Osteocyte (in vitro differentiated cells): ENCODE data around the gene UMAD1. TPM values are rescaled to one million over a fixed set of nuclear protein-coding genes. Genes with fewer than 3 reads are reported as not detected.

Experiments
- DNase-seq: peaks from one replicate; pipeline ENCODE4 v3.0.0; 2021; ENCODE audit warnings: mixed read lengths; ENCODE audit not compliant: unreplicated experiment; ENCODE audit errors: extremely low spot score
- H3K27ac Mint-ChIP-seq: one replicate; pipeline ENCODE4 v1.8.0; 2021; ENCODE audit warnings: mild to moderate bottlenecking, mixed read lengths; ENCODE audit not compliant: unreplicated experiment
- H3K27me3 Mint-ChIP-seq: one replicate; pipeline ENCODE4 v1.8.0; 2021; ENCODE audit warnings: mixed read lengths; ENCODE audit not compliant: unreplicated experiment
- H3K36me3 Mint-ChIP-seq: one replicate; pipeline ENCODE4 v1.8.0; 2021; ENCODE audit warnings: mixed read lengths; ENCODE audit not compliant: unreplicated experiment
- H3K4me1 Mint-ChIP-seq: one replicate; pipeline ENCODE4 v1.8.0; 2021; ENCODE audit warnings: mixed read lengths; ENCODE audit not compliant: unreplicated experiment
- H3K4me3 Mint-ChIP-seq: one replicate; pipeline ENCODE4 v1.8.0; 2021; ENCODE audit warnings: mild to moderate bottlenecking, moderate library complexity, mixed read lengths; ENCODE audit not compliant: unreplicated experiment
- H3K9me3 Mint-ChIP-seq: one replicate; pipeline ENCODE4 v1.8.0; 2021; ENCODE audit warnings: mixed read lengths; ENCODE audit not compliant: unreplicated experiment
- total RNA-seq: library from RNA; stranded (reverse); gene quantifications from 2 replicates; pipeline ENCODE4 v1.2.1, GENCODE V29; 2021
- TF ChIP-seq, protein P1 (sequence below): fragments of 200-600 bp; sonication (generic); IDR thresholded peaks from 2 replicates; pipeline ENCODE4 v1.5.0; 2021; ENCODE audit warnings: antibody characterized with exemption, mild to moderate bottlenecking, moderate library complexity

Gene UMAD1
- total RNA-seq, 1 donor from 2014 or later: 10.9 TPM

- Mint-ChIP-seq H3K27me3 (no peaks in the 10 kb centered on the region), H3K27ac (peak overlapping the region; percentile 66), H3K4me1 (peaks cover 18% of the 10 kb centered on the region), H3K4me3 (peak overlapping the region; percentile 33), H3K9me3 (no peaks in the 10 kb centered on the region), H3K36me3 (peaks cover 2% of the 10 kb centered on the region)
- TF ChIP-seq, protein P1, sequence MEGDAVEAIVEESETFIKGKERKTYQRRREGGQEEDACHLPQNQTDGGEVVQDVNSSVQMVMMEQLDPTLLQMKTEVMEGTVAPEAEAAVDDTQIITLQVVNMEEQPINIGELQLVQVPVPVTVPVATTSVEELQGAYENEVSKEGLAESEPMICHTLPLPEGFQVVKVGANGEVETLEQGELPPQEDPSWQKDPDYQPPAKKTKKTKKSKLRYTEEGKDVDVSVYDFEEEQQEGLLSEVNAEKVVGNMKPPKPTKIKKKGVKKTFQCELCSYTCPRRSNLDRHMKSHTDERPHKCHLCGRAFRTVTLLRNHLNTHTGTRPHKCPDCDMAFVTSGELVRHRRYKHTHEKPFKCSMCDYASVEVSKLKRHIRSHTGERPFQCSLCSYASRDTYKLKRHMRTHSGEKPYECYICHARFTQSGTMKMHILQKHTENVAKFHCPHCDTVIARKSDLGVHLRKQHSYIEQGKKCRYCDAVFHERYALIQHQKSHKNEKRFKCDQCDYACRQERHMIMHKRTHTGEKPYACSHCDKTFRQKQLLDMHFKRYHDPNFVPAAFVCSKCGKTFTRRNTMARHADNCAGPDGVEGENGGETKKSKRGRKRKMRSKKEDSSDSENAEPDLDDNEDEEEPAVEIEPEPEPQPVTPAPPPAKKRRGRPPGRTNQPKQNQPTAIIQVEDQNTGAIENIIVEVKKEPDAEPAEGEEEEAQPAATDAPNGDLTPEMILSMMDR: no peak
- DNase-seq: no peak
These were observed 220.7 kb downstream of the UMAD1 start for GRCh38 chr7:7861211-7861633.

GRCh38 chr7:7862393-7862792 lies 221.8 kb downstream of the UMAD1 start:
- no peak for DNase-seq
- peaks cover 2% of the 10 kb centered on the region for H3K36me3 Mint-ChIP-seq
- H3K27me3 Mint-ChIP-seq: no peaks in the 10 kb centered on the region
- TF ChIP-seq, protein P1: no peak
- no peak overlapping the region for H3K4me3 Mint-ChIP-seq
- H3K9me3 Mint-ChIP-seq: no peaks in the 10 kb centered on the region
- peaks cover 18% of the 10 kb centered on the region for H3K4me1 Mint-ChIP-seq
- no peak overlapping the region for H3K27ac Mint-ChIP-seq

DNA sequence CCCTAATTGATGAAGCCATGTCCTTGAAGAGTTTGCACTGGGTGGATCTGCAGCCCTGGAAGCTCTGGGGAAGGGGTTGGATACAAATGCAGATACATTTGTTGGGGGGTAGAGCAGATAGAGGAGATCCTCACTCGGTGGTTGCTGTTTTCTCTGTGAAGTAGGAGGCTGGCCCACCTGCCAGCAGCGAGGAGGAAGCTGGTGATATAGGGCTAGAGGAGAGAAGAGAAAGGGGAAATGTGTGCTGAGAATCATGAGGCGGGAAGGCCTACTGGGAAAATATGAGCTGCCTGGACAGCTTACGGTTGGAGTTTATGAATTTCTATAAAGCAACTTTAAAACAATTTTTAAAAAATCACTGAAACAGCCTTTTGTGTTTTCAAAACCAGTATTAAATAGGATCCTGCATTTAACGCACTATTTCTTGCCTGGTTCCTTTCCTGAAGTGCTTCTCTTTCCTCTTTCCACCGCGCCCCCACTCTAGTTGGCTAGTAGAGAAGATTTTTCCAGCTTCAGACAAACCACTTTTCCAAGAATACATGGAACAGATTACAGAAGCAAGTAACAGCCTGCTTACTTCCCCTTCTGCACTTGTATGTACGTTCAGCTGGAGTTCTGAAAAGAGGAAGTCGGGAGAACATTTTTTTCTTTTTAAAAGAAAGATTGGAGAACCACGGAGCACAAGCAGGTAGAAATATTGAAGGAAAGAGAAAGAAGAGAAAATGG lies 227.5 kb downstream of the UMAD1 start:
- Mint-ChIP-seq H3K36me3 (peaks cover 2% of the 10 kb centered on the region), H3K27ac (no peak overlapping the region), H3K4me1 (no peaks in the 10 kb centered on the region), H3K9me3 (no peaks in the 10 kb centered on the region), H3K27me3 (no peaks in the 10 kb centered on the region), H3K4me3 (no peak overlapping the region)
- TF ChIP-seq, protein P1: no peak
- no peak for DNase-seq

- Mint-ChIP-seq H3K4me1 (no peaks in the 10 kb centered on the region), H3K27me3 (no peaks in the 10 kb centered on the region), H3K36me3 (no peaks in the 10 kb centered on the region), H3K9me3 (no peaks in the 10 kb centered on the region), H3K27ac (no peak overlapping the region), H3K4me3 (no peak overlapping the region)
- no peak for DNase-seq
- TF ChIP-seq, protein P1: no peak
These were observed 228.0 kb downstream of the UMAD1 start for GRCh38 chr7:7868572-7868899.

GRCh38 chr7:7869036-7869435 lies 228.5 kb downstream of the UMAD1 start:
- H3K36me3 Mint-ChIP-seq: no peaks in the 10 kb centered on the region
- H3K27me3 Mint-ChIP-seq: no peaks in the 10 kb centered on the region
- H3K27ac Mint-ChIP-seq: no peak overlapping the region
- no peak for DNase-seq
- TF ChIP-seq, protein P1: no peak
- no peaks in the 10 kb centered on the region for H3K9me3 Mint-ChIP-seq
- H3K4me1 Mint-ChIP-seq: no peaks in the 10 kb centered on the region
- H3K4me3 Mint-ChIP-seq: no peak overlapping the region
